ENCODE measurements around the gene PRKAG3. TPM values are rescaled to one million over a fixed set of nuclear protein-coding genes. Genes with fewer than 3 reads are reported as not detected.

PRKAG3 gene
- total RNA-seq, 4 donors from 2014 or later = not detected

Small RNAs within 50 kb of the gene (microRNA-seq; reads per million reads assigned to microRNA genes)
- not detected for gene MIR9500

Other genes with a start within 250 kb of the PRKAG3 start
- gene PLCD4, start 223.9 kb downstream of the PRKAG3 start, total RNA-seq = 1 to 10 TPM in 3 of 4 donors, under 1 TPM in 1; 0.89 to 3.1 (median 1.9) TPM
- gene ZNF142, start 172.2 kb downstream of the PRKAG3 start, total RNA-seq = 10 to 100 TPM; 15.5 to 33.4 (median 24.0) TPM
- 10 to 100 TPM; 17.7 to 38.9 (median 26.5) TPM for gene BCS1L, start 172.1 kb downstream of the PRKAG3 start, total RNA-seq
- gene RNF25, start 159.8 kb downstream of the PRKAG3 start, total RNA-seq = 10 to 100 TPM; 15.8 to 26.1 (median 19.9) TPM
- 10 to 100 TPM; 50.9 to 82.3 (median 64.0) TPM for gene STK36, start 159.7 kb downstream of the PRKAG3 start, total RNA-seq
- gene TTLL4, start 121.0 kb downstream of the PRKAG3 start, total RNA-seq = 10 to 100 TPM in 3 of 4 donors, 1 to 10 TPM in 1; 5.7 to 19.2 (median 12.5) TPM
- 10 to 100 TPM in 3 of 4 donors, 1 to 10 TPM in 1; 9.0 to 26.8 (median 17.0) TPM for gene CYP27A1, start 49.7 kb downstream of the PRKAG3 start, total RNA-seq
- 1 to 10 TPM in 2 of 4 donors, not detected in 2; 2.7 to 5.1 TPM for gene WNT6, start 28.0 kb upstream of the PRKAG3 start, total RNA-seq
- gene WNT10A, start 49.0 kb upstream of the PRKAG3 start, total RNA-seq = under 1 TPM in 1 of 4 donors, not detected in 3; 0.20 TPM
- under 1 TPM in 1 of 4 donors, not detected in 3; 0.39 TPM for gene CDK5R2, start 127.9 kb upstream of the PRKAG3 start, total RNA-seq
- not detected for gene FEV, start 153.4 kb upstream of the PRKAG3 start, total RNA-seq
- gene CRYBA2, start 161.6 kb upstream of the PRKAG3 start, total RNA-seq = not detected
- 1 to 10 TPM in 1 of 4 donors, under 1 TPM in 2, not detected in 1; under 0.01 to 1.3 (median 0.78) TPM for gene CFAP65, start 209.7 kb upstream of the PRKAG3 start, total RNA-seq
- gene IHH, start 229.1 kb upstream of the PRKAG3 start, total RNA-seq = under 1 TPM in 1 of 4 donors, not detected in 3; 0.34 TPM